Smooth muscle cell of the coronary artery (primary cell): ENCODE data around the gene OSBP2. TPM values are rescaled to one million over a fixed set of nuclear protein-coding genes. Genes with fewer than 3 reads are reported as not detected.

Experiments
- total RNA-seq: library from RNA; depleted of rRNA; stranded (reverse); fragments of >200 nt; gene quantifications from 2 replicates; pipeline ENCODE4 v1.2.3, GENCODE V29; 2014; ENCODE audit warnings: low replicate concordance

The OSBP2 gene
- total RNA-seq = 0.45 and 9.5 TPM in 2 replicates

GRCh38 chr22:30694640-30695350, at the start of gene OSBP2:
TSS of gene OSBP2 (plus strand) at chr22:30694874. CDS start at chr22:30694910, 36 bp downstream.

GRCh38 chr22:30667494-30668385, 26.9 kb upstream of the OSBP2 start, which contains the start of gene DUSP18:
TSS of gene DUSP18 (minus strand) at chr22:30667875. CDS start at chr22:30664003, 3,872 bp downstream.

Other genes starting within 250 kb of the OSBP2 start
- gene SEC14L3, start 222.9 kb upstream of the OSBP2 start, total RNA-seq = not detected in 2 replicates
- gene SEC14L4, start 189.2 kb upstream of the OSBP2 start, total RNA-seq = 0.35 TPM in 1 of 2 replicates, not detected in the other
- gene SEC14L6, start 148.1 kb upstream of the OSBP2 start, total RNA-seq = 0.15 TPM in 1 of 2 replicates, not detected in the other
- not detected in 2 replicates for gene GAL3ST1, start 120.2 kb upstream of the OSBP2 start, total RNA-seq
- gene PES1, start 103.0 kb upstream of the OSBP2 start, total RNA-seq = 99.5 and 152 TPM in 2 replicates
- gene TCN2, start 87.7 kb upstream of the OSBP2 start, total RNA-seq = 4.6 and 4.9 TPM in 2 replicates
- gene SLC35E4, start 59.1 kb upstream of the OSBP2 start, total RNA-seq = 5.7 and 7.7 TPM in 2 replicates
- 8.6 and 8.8 TPM in 2 replicates for gene DUSP18, start 27.0 kb upstream of the OSBP2 start, total RNA-seq